H1 (cell line): ENCODE measurements around the gene COL11A1. TPM values are rescaled to one million over a fixed set of nuclear protein-coding genes. Genes with fewer than 3 reads are reported as not detected.

Experiments
- CTCF ChIA-PET: fragments of 300-600 bp; sonication (Branson Sonifier 250); formaldehyde crosslinking; loops from one replicate; lab custom pipeline; 2021; ENCODE audit not compliant: partially characterized antibody; lab: Charles Lee
- POLR2A ChIA-PET: fragments of 300-600 bp; sonication (Branson Sonifier 250); formaldehyde crosslinking; loops from one replicate; lab custom pipeline; 2021; ENCODE audit warnings: inconsistent platforms; ENCODE audit not compliant: partially characterized antibody; lab: Charles Lee
- DNase-seq, 2 experiments: peaks; one replicate each; pipeline versions ENCODE4 v3.0.0 to v3.0.0-alpha.2; 2010 to 2022; ENCODE audit warnings: low spot score in 2 of 2, low read depth in 1 of 2, mixed read lengths in 1 of 2
- FAIRE-seq: peaks from 2 replicates; lab custom pipeline; 2011; peaks lifted over from hg19 to GRCh38; lab: Jason Lieb, UNC
- H2AFZ ChIP-seq: 2 replicates; pipeline ENCODE4 v1.8.1; 2012; ENCODE audit warnings: low read length, inconsistent platforms
- H2AK5ac ChIP-seq: 2 replicates; pipeline ENCODE4 v1.6.1; 2013; ENCODE audit warnings: low read depth, low read length
- H2BK120ac ChIP-seq: replicated peaks from 2 replicates; pipeline ENCODE3; 2013; ENCODE audit warnings: low read depth, low read length, inconsistent platforms
- H2BK12ac ChIP-seq: 2 replicates; pipeline ENCODE4 v1.6.1; 2013; ENCODE audit warnings: low read depth, low read length
- H2BK15ac ChIP-seq: 2 replicates; pipeline ENCODE4 v1.6.1; 2013; ENCODE audit warnings: low read length
- H2BK20ac ChIP-seq: 2 replicates; pipeline ENCODE4 v1.6.1; 2013; ENCODE audit warnings: low read length
- H2BK5ac ChIP-seq: 2 replicates; pipeline ENCODE4 v1.6.1; 2013; ENCODE audit warnings: low read depth, low read length
- H3K14ac ChIP-seq: 2 replicates; pipeline ENCODE4 v1.6.1; 2013; ENCODE audit warnings: inconsistent platforms; ENCODE audit not compliant: insufficient read length
- H3K18ac ChIP-seq: 2 replicates; pipeline ENCODE4 v1.6.1; 2013; ENCODE audit warnings: low read length; ENCODE audit errors: extremely low read depth
- H3K23ac ChIP-seq: 2 replicates; pipeline ENCODE4 v1.6.1; 2013; ENCODE audit warnings: inconsistent platforms; ENCODE audit not compliant: insufficient read length
- H3K23me2 ChIP-seq: 2 replicates; pipeline ENCODE4 v1.6.1; 2013; ENCODE audit warnings: low read depth, low read length
- H3K27ac ChIP-seq: 2 replicates; pipeline ENCODE4 v1.6.1; 2011; ENCODE audit warnings: low read depth, low read length, inconsistent platforms
- H3K27me3 ChIP-seq, 4 experiments: replicated peaks in 1 of 4; 1 replicate in 1 of 4; 2 replicates in 3 of 4; pipeline versions ENCODE4 v1.6.1 to v1.8.1; 2011 to 2013; ENCODE audit warnings: low read length in 3 of 4, mild to moderate bottlenecking in 3 of 4, inconsistent platforms in 2 of 4, mixed read lengths in 2 of 4, moderate library complexity in 1 of 4; ENCODE audit not compliant: control insufficient read depth in 3 of 4, insufficient read depth in 3 of 4; ENCODE audit errors: extremely low read depth in 1 of 4
- H3K36me3 ChIP-seq, 4 experiments: 2 replicates each; pipeline versions ENCODE4 v1.6.1 to v1.8.1; 2011 to 2013; ENCODE audit warnings: mild to moderate bottlenecking in 4 of 4, low read length in 3 of 4, moderate library complexity in 2 of 4, control low read depth in 1 of 4, inconsistent platforms in 1 of 4; ENCODE audit not compliant: insufficient read depth in 4 of 4, control insufficient read depth in 2 of 4
- H3K4ac ChIP-seq: replicated peaks from 2 replicates; pipeline ENCODE3; 2013; ENCODE audit warnings: low read length, low read depth, mixed read lengths, inconsistent platforms; ENCODE audit not compliant: insufficient read length
- H3K4me1 ChIP-seq, 4 experiments: replicated peaks in 1 of 4; 1 replicate in 1 of 4; 2 replicates in 3 of 4; pipeline versions ENCODE4 v1.6.1 to v1.8.1; 2011 to 2013; ENCODE audit warnings: low read length in 3 of 4, inconsistent platforms in 2 of 4, mixed read lengths in 1 of 4; ENCODE audit not compliant: insufficient read depth in 4 of 4, control insufficient read depth in 3 of 4
- H3K4me2 ChIP-seq, 2 experiments: 2 replicates each; pipeline versions ENCODE4 v1.6.1 to v1.8.1; 2011 to 2013; ENCODE audit warnings: low read depth in 2 of 2, low read length in 2 of 2, control low read depth in 1 of 2, inconsistent platforms in 1 of 2, mild to moderate bottlenecking in 1 of 2; ENCODE audit not compliant: insufficient read depth in 1 of 2
- H3K4me3 ChIP-seq, 4 experiments: fragments of 200-600, 300-600 bp in 1 of 4; sonication (generic), shearing (Covaris generic), sonication (Bioruptor Twin) in 1 of 4; 2 replicates each; pipeline versions ENCODE4 v1.5.1 to v1.8.1; 2011 to 2016; ENCODE audit warnings: low read length in 4 of 4, low read depth in 3 of 4, control low read depth in 2 of 4, inconsistent platforms in 2 of 4, mild to moderate bottlenecking in 2 of 4, mixed read lengths in 1 of 4, moderate library complexity in 1 of 4; ENCODE audit not compliant: insufficient read depth in 2 of 4; ENCODE audit errors: extremely low read depth in 1 of 4
- H3K56ac ChIP-seq: replicated peaks from 2 replicates; pipeline ENCODE3; 2013; ENCODE audit warnings: low read depth, mild to moderate bottlenecking, mixed read lengths, low read length, inconsistent platforms; ENCODE audit not compliant: insufficient read length
- H3K79me1 ChIP-seq: 2 replicates; pipeline ENCODE4 v1.6.1; 2013; ENCODE audit warnings: low read depth, low read length, control low read depth
- H3K79me2 ChIP-seq, 2 experiments: 2 replicates each; pipeline versions ENCODE4 v1.6.1 to v1.8.1; 2012 to 2013; ENCODE audit warnings: low read length in 2 of 2, mild to moderate bottlenecking in 2 of 2, inconsistent platforms in 1 of 2; ENCODE audit not compliant: insufficient read depth in 2 of 2, control insufficient read depth in 1 of 2
- H3K9ac ChIP-seq, 4 experiments: replicated peaks in 1 of 4; 1 replicate in 1 of 4; 2 replicates in 3 of 4; pipeline versions ENCODE4 v1.6.1 to v1.8.1; 2011 to 2013; ENCODE audit warnings: low read depth in 3 of 4, low read length in 3 of 4, control low read depth in 2 of 4, mild to moderate bottlenecking in 2 of 4, moderate library complexity in 2 of 4, inconsistent platforms in 1 of 4; ENCODE audit errors: extremely low read depth in 1 of 4
- H3K9me3 ChIP-seq, 2 experiments: 2 replicates each; pipeline versions ENCODE4 v1.6.1 to v1.8.1; 2012 to 2013; ENCODE audit warnings: mild to moderate bottlenecking in 2 of 2, moderate library complexity in 2 of 2, control low read depth in 1 of 2, inconsistent platforms in 1 of 2, low read depth in 1 of 2, low read length in 1 of 2, mixed read lengths in 1 of 2; ENCODE audit not compliant: insufficient read depth in 2 of 2
- H4K20me1 ChIP-seq, 2 experiments: replicated peaks in 1 of 2; 2 replicates each; pipeline versions ENCODE3 to v1.8.1; 2011 to 2013; ENCODE audit warnings: inconsistent platforms in 2 of 2, low read length in 2 of 2, mild to moderate bottlenecking in 1 of 2; ENCODE audit not compliant: insufficient read depth in 2 of 2, control insufficient read depth in 1 of 2
- H4K5ac ChIP-seq: 2 replicates; pipeline ENCODE4 v1.6.1; 2013; ENCODE audit warnings: low read length, low read depth, mixed read lengths, inconsistent platforms; ENCODE audit not compliant: insufficient read length
- H4K8ac ChIP-seq: 2 replicates; pipeline ENCODE4 v1.8.0; 2013; ENCODE audit warnings: mild to moderate bottlenecking, moderate library complexity, low read length, inconsistent platforms; ENCODE audit not compliant: insufficient read depth; ENCODE audit errors: extremely low read depth
- H4K91ac ChIP-seq: replicated peaks from 2 replicates; pipeline ENCODE3; 2013; ENCODE audit warnings: low read length, mixed read lengths, inconsistent platforms; ENCODE audit not compliant: insufficient read length
- MAFK ChIP-seq: IDR thresholded peaks from 2 replicates; pipeline ENCODE4 v1.6.1; 2012; ENCODE audit warnings: low read depth, mild to moderate bottlenecking, improper control_type of control experiment, low read length
- RBBP5 ChIP-seq: IDR thresholded peaks from 2 replicates; pipeline ENCODE4 v1.7.1; 2012; ENCODE audit warnings: low read depth, mild to moderate bottlenecking, inconsistent platforms, low read length, moderate library complexity, borderline replicate concordance
- TCF12 ChIP-seq: IDR thresholded peaks from 2 replicates; pipeline ENCODE4 v1.6.1; 2011; ENCODE audit warnings: low read depth, mild to moderate bottlenecking, low read length
- TEAD4 ChIP-seq: IDR thresholded peaks from 2 replicates; pipeline ENCODE4 v1.6.1; 2012; ENCODE audit warnings: low read depth, low read length, inconsistent platforms, mixed read lengths
- YY1 ChIP-seq: IDR thresholded peaks from 2 replicates; pipeline ENCODE4 v1.6.1; 2011; ENCODE audit warnings: low read depth, mild to moderate bottlenecking, low read length
- WGBS, 2 experiments: shearing (Covaris generic) in 1 of 2; methylation state at CpG; one replicate each; pipeline versions ENCODE4 v1.1.6 to v1.1.7; 2013 to 2015; ENCODE audit warnings: low lambda C conversion rate in 2 of 2, mixed read lengths in 2 of 2, inconsistent platforms in 1 of 2, low coverage in 1 of 2, missing lambda C conversion rate in 1 of 2; ENCODE audit not compliant: insufficient replicate concordance in 2 of 2, insufficient coverage in 1 of 2, insufficient read length in 1 of 2; ENCODE audit errors: extremely low coverage in 1 of 2, missing lambda C conversion rate in 1 of 2; 5-methylcytosine and 5-hydroxymethylcytosine counted together
- polyA plus RNA-seq, 7 experiments: library from polyadenylated mRNA; depleted of rRNA in 3 of 7; stranded (reverse) in 5 of 7; unstranded in 2 of 7; fragments of >200 nt in 5 of 7; fragments of 200-250 nt in 2 of 7; gene quantifications; 1 replicate in 5 of 7; 2 replicates in 1 of 7; 4 replicates in 1 of 7; pipeline versions ENCODE4 v1.2.1 to v1.2.3, GENCODE V29; 2011 to 2013; ENCODE audit warnings: missing spikeins in 2 of 7, mixed read lengths in 2 of 7
- total RNA-seq: library from RNA; stranded (reverse); fragmentation: NEBNext Ultra II Directional; extraction: Animal tissue kit (Norgen Biotek cat#: 25700); gene quantifications from 2 replicates; pipeline ENCODE4 v1.2.1, GENCODE V29; 2021

The COL11A1 gene
- total and polyA plus RNA-seq, 2 of the 8 experiments (the other 6 are each of a cell fraction or from before 2014, with no cell fraction given): 4.0 to 27.9 TPM

- no peak overlapping the region for H3K18ac ChIP-seq
- no peak overlapping the region for H2BK15ac ChIP-seq
- H3K4me3 ChIP-seq: no peak overlapping the region
- H4K20me1 ChIP-seq: no peaks in the 10 kb centered on the region
- no peak overlapping the region for H4K91ac ChIP-seq
- ChIA-PET POLR2A (no interaction called here), CTCF (interaction anchor here (0.9 to 1.1 kb wide), 2 partner anchors 11 to 1153 kb away, joined by 3 read pairs; no protein-coding TSS in a partner anchor)
- H2BK120ac ChIP-seq: no peak overlapping the region
- H4K8ac ChIP-seq: no peak overlapping the region
- no peaks in the 10 kb centered on the region for H3K79me2 ChIP-seq
- H2BK20ac ChIP-seq: no peak overlapping the region
- H3K36me3 ChIP-seq: no peaks in the 10 kb centered on the region
- DNase-seq (no peak), FAIRE-seq (no peak)
- no peaks in the 10 kb centered on the region for H3K4me1 ChIP-seq
- 84% methylated on average over 4 of the region's 4 CpGs; no CpG with 5 or more reads in 1 of the 2 experiments for WGBS, 2 experiments
- no peaks in the 10 kb centered on the region for H3K27me3 ChIP-seq
- H2BK12ac ChIP-seq: no peak overlapping the region
- H2BK5ac ChIP-seq: no peak overlapping the region
- H3K79me1 ChIP-seq: no peaks in the 10 kb centered on the region
- no peak overlapping the region for H3K27ac ChIP-seq
- no peaks in the 10 kb centered on the region for H3K9me3 ChIP-seq
- H3K4ac ChIP-seq: no peak overlapping the region
- no peak overlapping the region for H3K9ac ChIP-seq
- H2AFZ ChIP-seq: no peak overlapping the region
- H4K5ac ChIP-seq: no peak overlapping the region
- no peak overlapping the region for H2AK5ac ChIP-seq
- no peak overlapping the region for H3K23ac ChIP-seq
- no peak overlapping the region for H3K4me2 ChIP-seq
- H3K14ac ChIP-seq: no peak overlapping the region
- TF ChIP-seq TCF12 (no peak), RBBP5 (no peak), MAFK (no peak), YY1 (no peak), TEAD4 (no peak)
- no peak overlapping the region for H3K56ac ChIP-seq
- H3K23me2 ChIP-seq: no peaks in the 10 kb centered on the region
Observed at GRCh38 chr1:103156966-103157365, 48.6 kb upstream of the COL11A1 start.
